ENCODE data around the gene CYB5A. TPM values are rescaled to one million over a fixed set of nuclear protein-coding genes. Genes with fewer than 3 reads are reported as not detected.

The CYB5A gene
- total and polyA plus RNA-seq, 2 of the 8 experiments (the other 6 are each of a cell fraction or from before 2014, with no cell fraction given), result 154 to 195 TPM

GRCh38 chr18:74242438-74243096 is 49.2 kb downstream of the CYB5A start (continued):
- TF ChIP-seq CHD7 (IDR thresholded peaks at IDR 0.05; ENCODE audit: insufficient replicate concordance, low read length) (no peak), RAD21 (IDR thresholded peaks at IDR 0.05 in 1 of 2, conservative IDR thresholded peaks at IDR 0.05 in 1 of 2; ENCODE audit: low read depth in 2 of 2, low read length in 2 of 2) (peak; percentile 57 to 66), POLR2A (IDR thresholded peaks at IDR 0.05; ENCODE audit: control extremely low read depth in 1 of 2, low read depth in 2 of 2, low read length in 2 of 2) (no peak), TCF12 (IDR thresholded peaks at IDR 0.05; ENCODE audit: low read depth, low read length) (no peak), JUN (IDR thresholded peaks at IDR 0.05; ENCODE audit: low read depth, low read length) (no peak), MAX (IDR thresholded peaks at IDR 0.05) (no peak), KDM4A (IDR thresholded peaks at IDR 0.05; ENCODE audit: low read depth, low read length, severe bottlenecking) (no peak), RFX5 (IDR thresholded peaks at IDR 0.05; ENCODE audit: borderline replicate concordance, low read depth, low read length) (no peak), CBX8 (IDR thresholded peaks at IDR 0.05; ENCODE audit: borderline replicate concordance, low read depth, low read length) (no peak), TBP (IDR thresholded peaks at IDR 0.05; ENCODE audit: low read depth, low read length) (no peak), MAFK (IDR thresholded peaks at IDR 0.05; ENCODE audit: low read depth, low read length) (no peak)

All from H1 (cell line).